Lung (tissue), 12 donors: Measurements from ENCODE around the gene ARHGAP22. TPM values are rescaled to one million over a fixed set of nuclear protein-coding genes. Genes with fewer than 3 reads are reported as not detected.

Experiments
- ATAC-seq: fragments of 200-7000 bp; cut with Tn5 transposase; one replicate; pipeline ENCODE4 v1.9.1; 2020; ENCODE audit warnings: moderate number of reproducible peaks; ENCODE audit not compliant: insufficient read depth, low FRiP score
- DNase-seq, 3 donors: peaks; one replicate each; pipeline ENCODE4 v3.0.0-alpha.2; 2013 to 2017
- H3K27ac ChIP-seq, 2 donors: one replicate each; pipeline ENCODE4 v1.5.1; 2013; ENCODE audit warnings: mild to moderate bottlenecking in 2 of 2, moderate library complexity in 2 of 2, control low read depth in 1 of 2, inconsistent platforms in 1 of 2, low read depth in 1 of 2, low read length in 1 of 2
- H3K27me3 ChIP-seq, 3 donors: one replicate each; pipeline ENCODE4 v1.5.1; 2013; ENCODE audit warnings: low read length in 2 of 3; ENCODE audit not compliant: control insufficient read depth in 3 of 3, insufficient read depth in 3 of 3
- H3K36me3 ChIP-seq, 4 donors: one replicate each; pipeline ENCODE4 v1.5.1; 2013; ENCODE audit warnings: low read length in 4 of 4, mild to moderate bottlenecking in 1 of 4, moderate library complexity in 1 of 4; ENCODE audit not compliant: control insufficient read depth in 4 of 4, insufficient read depth in 4 of 4
- H3K4me1 ChIP-seq, 5 donors: one replicate each; pipeline ENCODE4 v1.5.1; 2013; ENCODE audit warnings: low read length in 5 of 5, mild to moderate bottlenecking in 2 of 5, moderate library complexity in 1 of 5; ENCODE audit not compliant: control insufficient read depth in 5 of 5, insufficient read depth in 5 of 5
- H3K4me3 ChIP-seq: one replicate; pipeline ENCODE4 v1.5.1; 2013; ENCODE audit warnings: mild to moderate bottlenecking, control low read depth, moderate library complexity
- H3K9ac ChIP-seq, 2 donors: one replicate each; pipeline ENCODE4 v1.5.1; 2013; ENCODE audit warnings: low read length in 2 of 2, control low read depth in 1 of 2; ENCODE audit not compliant: insufficient read depth in 1 of 2
- H3K9me3 ChIP-seq, 4 donors: one replicate each; pipeline ENCODE4 v1.5.1; 2013; ENCODE audit warnings: low read length in 3 of 4, mild to moderate bottlenecking in 1 of 4, moderate library complexity in 1 of 4; ENCODE audit not compliant: control insufficient read depth in 4 of 4, insufficient read depth in 3 of 4
- WGBS, 2 donors: extraction: QIAGEN DNeasy Blood & Tissue Kit; methylation state at CpG; one replicate each; pipeline ENCODE4 v1.1.7; 2013; 5-methylcytosine and 5-hydroxymethylcytosine counted together
- polyA plus RNA-seq, 2 donors: library from polyadenylated mRNA; stranded (reverse); fragments of 200-250 nt; gene quantifications; one replicate each; pipeline ENCODE4 v1.2.1, GENCODE V29; 2013
- total RNA-seq, 2 donors: library from RNA; depleted of rRNA in 1 of 2; stranded (reverse); fragments of >200 nt in 1 of 2; gene quantifications; one replicate each; pipeline ENCODE4 v1.2.1, GENCODE V29; 2014 to 2021
- TF ChIP-seq, protein P1 (sequence below): IDR thresholded peaks from 2 replicates; pipeline ENCODE4 v1.5.1; 2012; ENCODE audit warnings: mild to moderate bottlenecking; ENCODE audit errors: control extremely low read depth, extremely low read depth
- donor health status: control.
- donor health status: control.
- donor health status: Bipolar disorder and iron deficiency.
- donor health status: healthy.
- donor health status: DM: yes; HTN: yes; CAD: no.

Gene ARHGAP22
- total and polyA plus RNA-seq, 4 donors, result 3.2 to 6.9 (median 4.1) TPM

GRCh38 chr10:48505394-48506112 lies 99.3 kb downstream of the ARHGAP22 start:
- Histone ChIP-seq H3K4me1 (peaks cover 0 to 3% (median 0%) of the 10 kb centered on the region in 5 donors), H3K27me3 (no peaks in the 10 kb centered on the region), H3K4me3 (no peak overlapping the region), H3K36me3 (no peaks in the 10 kb centered on the region), H3K27ac (no peak overlapping the region), H3K9ac (no peak overlapping the region), H3K9me3 (no peaks in the 10 kb centered on the region)
- DNase-seq (peak in 1 of 3 donors; percentile 4), ATAC-seq (no peak)
- TF ChIP-seq, protein P1, sequence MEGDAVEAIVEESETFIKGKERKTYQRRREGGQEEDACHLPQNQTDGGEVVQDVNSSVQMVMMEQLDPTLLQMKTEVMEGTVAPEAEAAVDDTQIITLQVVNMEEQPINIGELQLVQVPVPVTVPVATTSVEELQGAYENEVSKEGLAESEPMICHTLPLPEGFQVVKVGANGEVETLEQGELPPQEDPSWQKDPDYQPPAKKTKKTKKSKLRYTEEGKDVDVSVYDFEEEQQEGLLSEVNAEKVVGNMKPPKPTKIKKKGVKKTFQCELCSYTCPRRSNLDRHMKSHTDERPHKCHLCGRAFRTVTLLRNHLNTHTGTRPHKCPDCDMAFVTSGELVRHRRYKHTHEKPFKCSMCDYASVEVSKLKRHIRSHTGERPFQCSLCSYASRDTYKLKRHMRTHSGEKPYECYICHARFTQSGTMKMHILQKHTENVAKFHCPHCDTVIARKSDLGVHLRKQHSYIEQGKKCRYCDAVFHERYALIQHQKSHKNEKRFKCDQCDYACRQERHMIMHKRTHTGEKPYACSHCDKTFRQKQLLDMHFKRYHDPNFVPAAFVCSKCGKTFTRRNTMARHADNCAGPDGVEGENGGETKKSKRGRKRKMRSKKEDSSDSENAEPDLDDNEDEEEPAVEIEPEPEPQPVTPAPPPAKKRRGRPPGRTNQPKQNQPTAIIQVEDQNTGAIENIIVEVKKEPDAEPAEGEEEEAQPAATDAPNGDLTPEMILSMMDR, result no peak
- 51 to 70% methylated on average over 15 of the region's 15 CpGs for WGBS, 2 donors

DNA sequence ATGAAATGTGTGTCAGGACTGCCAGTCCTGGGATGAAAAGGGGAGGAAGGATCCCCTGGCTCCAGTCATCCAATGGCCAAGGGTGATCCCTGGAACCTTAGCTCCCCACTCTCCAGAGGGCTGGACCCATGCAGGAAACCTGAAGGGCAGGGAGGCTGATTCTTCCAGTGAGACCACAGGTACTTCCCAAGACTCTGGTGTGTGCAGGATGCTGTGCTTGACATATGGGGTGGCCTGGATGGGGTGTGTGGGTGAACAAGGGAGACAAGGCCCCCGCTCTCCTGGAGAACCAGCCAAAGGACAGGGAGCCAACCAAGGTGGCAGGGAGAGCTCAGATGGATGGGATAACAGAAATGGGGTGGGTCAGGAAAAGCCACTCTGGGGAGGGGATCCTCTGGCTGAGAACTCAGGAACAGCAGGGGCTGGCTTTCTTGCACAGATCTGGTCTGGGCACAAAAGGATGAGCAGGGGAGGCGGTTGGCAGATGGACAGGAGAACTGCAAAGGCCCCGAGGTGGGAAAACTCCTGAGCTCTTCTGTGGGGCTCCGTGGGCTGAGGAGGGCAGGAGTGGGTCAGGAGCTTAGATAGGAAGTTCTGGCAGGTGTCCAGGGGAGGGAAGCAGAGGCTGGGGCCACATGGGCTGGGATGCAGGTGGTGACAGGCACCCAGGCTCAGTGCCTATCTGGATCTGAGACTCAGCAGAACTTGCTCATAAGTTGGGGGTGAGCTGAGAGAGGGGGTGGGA lies 100.6 kb downstream of the ARHGAP22 start:
- peaks cover 0 to 3% (median 0%) of the 10 kb centered on the region in 5 donors for H3K4me1 ChIP-seq
- DNase-seq, result peak in 1 of 3 donors; percentile 8
- H3K4me3 ChIP-seq, result no peak overlapping the region
- H3K9me3 ChIP-seq, result no peaks in the 10 kb centered on the region
- H3K36me3 ChIP-seq, result no peaks in the 10 kb centered on the region
- 70 to 73% methylated on average over 4 of the region's 4 CpGs for WGBS, 2 donors
- H3K9ac ChIP-seq, result no peak overlapping the region
- no peaks in the 10 kb centered on the region for H3K27me3 ChIP-seq
- no peak for ATAC-seq
- H3K27ac ChIP-seq, result no peak overlapping the region
- TF ChIP-seq, protein P1, result no peak

- Histone ChIP-seq H3K27me3 (no peaks in the 10 kb centered on the region), H3K36me3 (no peaks in the 10 kb centered on the region), H3K9me3 (peaks cover 0 to 1% (median 0%) of the 10 kb centered on the region in 4 donors), H3K4me3 (no peak overlapping the region), H3K4me1 (peaks cover 0 to 3% (median 0%) of the 10 kb centered on the region in 5 donors), H3K9ac (no peak overlapping the region), H3K27ac (no peak overlapping the region)
- TF ChIP-seq, protein P1, result no peak
- DNase-seq (peak in 1 of 3 donors; percentile 8), ATAC-seq (no peak)
- 81 to 91% methylated on average over 11 of the region's 11 CpGs for WGBS, 2 donors
Observed at GRCh38 chr10:48503293-48503911, 101.5 kb downstream of the ARHGAP22 start.
